ENCODE results near the gene SMAGP.
"Not testable (repeated sequence)": the region's sequence is repeated elsewhere in the genome, so short reads cannot be mapped to it uniquely, and the experiment has no call there.

The SMAGP gene

DNA sequence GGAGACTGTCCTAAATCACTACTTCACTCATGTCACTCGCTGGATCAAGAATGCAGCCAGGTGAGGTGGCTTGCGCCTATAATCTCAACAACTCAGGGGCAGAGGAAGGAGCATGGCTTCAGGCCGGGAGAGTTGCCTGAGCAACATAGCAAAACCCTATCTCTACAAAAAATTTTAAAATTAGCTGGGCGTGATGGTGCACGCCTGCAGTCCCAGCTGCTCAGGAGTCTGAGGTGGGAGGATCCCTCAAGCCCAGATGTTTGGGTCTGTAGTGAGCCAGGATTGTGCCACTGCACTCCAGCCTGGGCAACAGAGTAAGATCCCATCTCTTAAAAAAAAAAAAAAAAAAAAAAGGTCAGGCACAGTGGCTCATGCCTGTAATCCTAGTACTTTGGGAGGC is 5.9 kb downstream of the SMAGP start:
- DNase-seq (ENCODE audit: low spot score): no peak

DNA sequence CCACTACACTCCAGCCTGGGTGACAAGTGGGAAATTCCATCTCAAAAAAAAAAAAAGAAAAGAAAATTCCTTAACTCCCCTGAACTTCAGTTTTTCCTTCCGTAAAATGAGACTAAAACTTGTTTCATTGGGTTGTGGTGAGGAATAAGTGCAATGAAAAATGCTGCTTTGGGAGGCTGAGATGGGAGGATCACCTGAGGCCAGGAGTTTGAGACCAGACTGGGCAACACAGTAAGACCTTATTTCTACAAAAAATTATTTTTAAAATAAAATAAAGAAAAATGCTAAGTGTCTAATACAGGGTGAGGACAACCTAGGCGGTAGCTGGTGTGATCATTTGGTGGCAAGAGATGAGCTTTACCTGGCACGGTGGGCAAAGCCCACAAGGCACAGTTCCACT is 6.9 kb downstream of the SMAGP start:
- no peak for DNase-seq (ENCODE audit: low spot score)

DNA sequence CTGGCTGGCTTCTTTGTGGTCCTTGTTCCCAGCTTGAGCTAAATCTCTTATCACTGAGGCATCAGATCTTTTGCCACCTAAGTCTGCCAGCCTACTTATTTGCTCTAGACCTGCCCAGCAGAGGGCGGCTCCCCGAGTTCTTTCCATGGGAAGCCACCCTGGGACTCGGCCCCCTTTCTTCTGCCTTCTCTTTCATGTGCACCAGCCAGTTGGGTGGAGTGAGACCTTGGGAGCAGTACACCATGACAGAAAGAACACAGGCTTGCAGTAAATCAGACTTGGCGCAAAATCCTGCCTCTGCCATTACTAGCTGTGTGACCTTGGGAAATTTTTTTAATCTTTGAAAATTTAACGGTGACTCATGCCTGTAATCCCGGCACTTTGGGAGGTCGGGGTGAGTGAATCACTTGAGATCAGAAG is 7.4 kb downstream of the SMAGP start:
- DNase-seq (ENCODE audit: low spot score): no peak

DNA sequence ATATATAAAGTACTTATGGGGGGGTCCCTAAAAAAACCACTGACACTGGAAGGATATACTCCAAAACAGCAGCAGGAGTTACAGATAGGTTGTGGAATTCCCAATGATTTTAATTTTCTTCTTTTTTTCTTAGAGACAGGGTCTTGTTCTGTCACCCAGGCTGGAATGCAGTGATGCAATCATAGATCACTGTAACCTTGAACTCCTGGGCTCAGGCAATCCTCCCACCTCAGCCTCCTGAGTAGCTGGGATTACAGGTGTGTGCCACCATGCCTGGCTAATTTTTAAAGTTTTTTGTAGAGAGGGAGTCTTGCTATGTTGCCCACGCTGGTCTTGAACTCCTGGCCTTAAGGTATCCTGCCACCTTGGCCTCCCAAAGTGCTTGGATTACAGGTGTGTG is 10.6 kb downstream of the SMAGP start:
- not testable (repeated sequence) for DNase-seq (ENCODE audit: low spot score)

DNA sequence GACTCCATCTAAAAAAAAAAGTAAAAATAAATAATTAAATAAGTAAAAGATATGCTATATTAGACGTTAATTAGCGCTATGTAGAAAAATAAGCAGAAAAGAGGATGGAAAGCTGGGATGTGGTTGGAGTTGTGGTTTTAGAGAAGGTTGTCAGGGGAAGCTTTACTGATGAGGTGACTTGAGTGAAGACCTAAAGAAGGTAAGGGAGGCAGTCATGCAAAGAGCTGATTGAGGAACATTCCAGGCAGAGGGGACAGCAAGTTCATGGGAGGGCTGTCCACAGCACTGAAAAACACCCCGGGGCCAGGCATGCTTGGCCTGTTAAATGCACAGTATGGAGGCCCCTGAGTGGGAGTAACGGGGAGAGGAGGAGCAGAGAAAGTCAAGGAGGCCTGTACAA is 15.7 kb downstream of the SMAGP start:
- DNase-seq (ENCODE audit: low spot score): no peak

DNA sequence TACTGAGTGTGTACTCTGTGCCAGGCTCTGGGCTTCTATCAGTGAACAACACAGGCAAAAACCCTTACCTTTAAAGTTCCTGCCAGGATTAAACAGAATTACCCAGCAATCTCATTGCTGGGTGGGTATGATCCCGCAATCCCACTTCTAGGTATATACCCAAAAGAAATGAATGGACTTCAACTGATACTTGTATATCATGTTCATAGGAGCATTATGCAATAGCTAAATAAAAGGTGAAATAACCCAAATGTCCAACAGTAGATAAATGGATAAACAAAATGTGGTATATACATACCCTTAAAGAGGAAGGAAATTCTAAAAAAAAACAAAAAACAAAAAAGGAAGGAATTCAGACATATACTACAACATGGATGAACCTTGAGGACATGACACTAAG is 16.9 kb downstream of the SMAGP start:
- no peak for DNase-seq (ENCODE audit: low spot score)

DNA sequence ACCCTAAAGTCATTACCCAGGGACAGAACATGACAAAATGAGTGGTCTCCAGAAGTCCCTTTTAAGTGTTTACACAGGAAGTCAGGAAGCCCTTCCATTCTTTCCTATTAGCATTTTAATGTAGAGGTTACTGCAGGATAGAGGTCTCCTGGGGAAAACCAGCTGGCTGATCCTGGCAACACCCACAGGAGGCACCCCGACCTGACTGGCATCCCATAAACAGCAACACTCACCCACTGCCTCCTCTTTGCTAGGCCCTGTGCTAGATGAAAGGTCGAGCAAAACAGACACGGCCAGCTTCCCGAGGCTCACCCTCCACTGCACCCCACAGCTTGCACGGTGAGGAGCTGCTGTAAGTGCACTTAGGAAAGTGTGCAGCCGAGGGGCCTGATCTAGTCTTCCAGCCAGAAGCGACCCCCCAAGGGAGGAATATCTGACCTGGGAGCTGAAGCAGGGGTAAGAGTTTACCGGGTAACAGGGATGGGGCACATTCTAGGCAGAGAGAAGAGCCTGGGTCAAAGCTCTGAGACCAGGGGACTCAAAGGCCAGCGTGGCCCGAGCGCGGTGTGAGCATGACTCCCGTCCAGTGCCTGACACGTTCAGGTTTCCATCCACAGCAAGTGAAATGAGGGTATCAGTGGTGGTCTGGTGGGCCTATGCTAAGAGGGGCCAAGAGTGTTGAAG is 22.6 kb downstream of the SMAGP start:
- no peak for DNase-seq (ENCODE audit: low spot score)

DNA sequence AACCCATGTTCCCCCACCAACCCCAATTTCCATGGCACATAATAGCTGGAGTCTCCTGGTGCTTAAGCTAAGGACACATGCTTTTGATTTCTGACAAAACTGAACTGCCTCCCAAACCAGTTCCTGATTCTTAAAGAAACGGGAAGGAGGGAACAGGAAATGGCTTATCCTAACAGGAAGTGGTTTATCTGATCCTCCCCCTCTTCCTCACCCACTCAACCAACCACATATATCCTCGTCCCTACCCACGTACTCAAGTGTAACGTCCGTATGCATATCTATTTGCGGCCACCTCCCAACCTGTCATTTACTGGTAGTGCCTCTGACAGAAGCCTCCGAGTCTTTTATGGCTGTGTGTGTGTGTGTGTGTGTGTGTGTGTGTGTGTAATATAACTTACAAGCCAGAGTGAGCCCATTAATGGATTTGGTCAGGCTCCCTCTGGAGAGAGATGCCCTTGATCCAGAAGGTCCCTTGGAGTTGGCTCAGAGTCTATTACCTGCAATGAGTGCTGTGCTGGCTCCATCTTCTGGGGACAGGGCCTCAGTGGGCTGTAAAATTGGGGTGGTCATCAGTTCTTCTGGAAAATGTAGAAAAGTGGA is 23.9 kb downstream of the SMAGP start:
- DNase-seq (ENCODE audit: low spot score): peak; percentile 31

DNA sequence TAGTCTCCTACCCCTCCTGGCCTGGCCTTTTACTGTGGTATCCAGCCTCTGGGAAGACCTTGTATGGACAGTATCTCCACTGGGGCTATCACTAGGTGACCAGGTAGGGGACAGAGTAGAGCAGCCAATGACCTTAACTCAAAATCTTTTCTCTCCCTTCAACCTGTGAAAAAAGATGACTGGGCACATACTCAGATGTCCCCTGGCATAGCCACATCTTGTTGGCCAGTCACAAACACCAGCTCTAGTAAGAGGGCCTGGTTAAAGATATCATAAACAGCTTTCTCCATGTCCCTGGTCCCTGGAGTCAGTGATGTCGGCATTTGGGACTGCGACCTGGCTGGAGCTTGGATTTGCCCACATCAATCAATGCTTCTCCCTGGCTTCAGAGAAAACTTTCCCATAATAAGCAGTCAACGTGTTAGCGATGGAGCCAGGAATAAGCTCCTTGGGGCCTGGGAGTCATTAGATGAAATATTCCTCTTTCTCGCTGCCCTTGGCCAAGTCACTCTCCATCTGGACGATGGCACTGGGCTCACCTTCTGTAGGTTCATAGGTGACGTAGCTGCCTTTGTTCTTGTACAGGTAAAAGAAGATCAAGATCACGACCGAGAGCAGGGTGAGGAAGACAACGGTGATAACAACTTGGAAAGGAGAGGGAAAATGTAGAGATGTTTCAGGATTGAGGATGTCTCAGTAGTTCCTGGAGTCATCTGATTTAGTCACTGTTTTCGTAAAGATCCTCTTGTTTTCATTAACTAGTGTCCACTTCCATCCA is 24.6 kb downstream of the SMAGP start:
- no peak for DNase-seq (ENCODE audit: low spot score)

DNA sequence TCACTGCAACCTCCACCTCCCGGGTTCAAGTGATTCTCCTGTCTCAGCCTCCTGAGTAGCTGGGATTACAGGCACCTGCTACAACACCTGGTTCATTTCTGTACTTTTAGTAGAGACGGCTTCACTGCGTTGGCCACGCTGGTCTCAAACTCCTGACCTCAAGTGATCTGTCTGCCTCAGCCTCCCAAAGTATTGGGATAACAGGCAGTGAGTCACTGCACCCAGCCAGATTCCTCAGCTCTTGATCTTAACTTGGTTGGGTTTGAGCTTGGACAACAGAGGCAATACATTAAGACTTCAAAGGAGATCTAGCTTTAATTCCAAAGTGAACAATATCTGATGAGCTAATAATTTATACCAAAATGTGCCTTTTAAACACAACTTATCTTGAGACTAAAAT is 25.9 kb downstream of the SMAGP start:
- no peak for DNase-seq (ENCODE audit: low spot score)

DNA sequence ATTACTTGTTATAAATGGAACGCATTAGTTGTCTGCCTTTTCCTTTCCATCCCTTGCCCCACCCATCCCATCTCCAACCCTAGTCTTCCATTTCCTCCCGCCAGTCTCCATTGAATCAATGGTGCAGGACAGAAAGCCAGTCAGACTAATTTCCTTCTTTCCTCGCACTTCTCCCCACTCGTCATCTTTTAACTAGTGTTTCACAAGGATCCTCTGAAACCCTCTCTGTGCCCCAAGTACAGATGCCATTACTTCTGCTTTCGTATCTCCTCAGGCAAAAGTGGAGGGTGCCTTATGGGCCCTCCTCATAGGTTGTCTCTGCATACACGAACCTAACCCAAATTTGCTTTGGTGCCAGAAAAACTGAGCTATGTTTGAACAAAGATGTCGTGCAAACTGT is 27.3 kb downstream of the SMAGP start:
- no peak for DNase-seq (ENCODE audit: low spot score)

DNA sequence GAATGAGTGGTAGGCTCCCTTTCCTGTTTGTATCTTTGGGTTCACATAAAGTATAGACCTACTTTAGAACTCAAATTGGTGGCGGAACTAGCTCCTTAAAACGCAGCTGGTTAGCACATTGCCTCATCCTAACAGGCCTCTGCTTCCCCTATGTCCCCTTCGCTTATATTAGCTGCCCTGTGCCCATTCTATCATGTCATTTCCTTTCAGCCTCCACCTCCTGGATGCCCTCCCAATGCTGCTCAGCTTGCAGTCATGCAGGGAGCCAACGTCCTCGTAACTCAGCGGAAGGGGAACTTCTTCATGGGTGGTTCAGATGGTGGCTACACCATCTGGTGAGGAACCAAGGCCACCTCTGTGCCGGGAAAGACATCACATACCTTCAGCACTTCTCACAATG is 28.1 kb downstream of the SMAGP start:
- no peak for DNase-seq (ENCODE audit: low spot score)

DNA sequence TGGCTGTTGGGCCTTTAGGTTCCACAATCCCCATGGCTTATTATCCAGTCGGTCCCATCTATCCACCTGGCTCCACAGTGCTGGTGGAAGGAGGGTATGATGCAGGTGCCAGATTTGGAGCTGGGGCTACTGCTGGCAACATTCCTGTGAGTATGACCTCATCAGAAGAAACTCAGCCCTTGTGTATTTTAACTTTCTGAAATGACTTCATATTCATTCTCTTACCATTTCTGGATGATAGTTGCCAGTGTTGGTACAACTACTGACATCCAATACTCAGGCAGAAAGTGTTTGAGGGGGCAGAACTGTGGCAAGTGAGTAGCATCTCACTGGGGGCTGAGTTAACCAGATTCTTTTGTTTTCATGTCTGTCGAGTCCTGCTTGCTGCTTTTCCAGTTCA is 29.2 kb downstream of the SMAGP start:
- peak; percentile 51 for DNase-seq (ENCODE audit: low spot score)

DNA sequence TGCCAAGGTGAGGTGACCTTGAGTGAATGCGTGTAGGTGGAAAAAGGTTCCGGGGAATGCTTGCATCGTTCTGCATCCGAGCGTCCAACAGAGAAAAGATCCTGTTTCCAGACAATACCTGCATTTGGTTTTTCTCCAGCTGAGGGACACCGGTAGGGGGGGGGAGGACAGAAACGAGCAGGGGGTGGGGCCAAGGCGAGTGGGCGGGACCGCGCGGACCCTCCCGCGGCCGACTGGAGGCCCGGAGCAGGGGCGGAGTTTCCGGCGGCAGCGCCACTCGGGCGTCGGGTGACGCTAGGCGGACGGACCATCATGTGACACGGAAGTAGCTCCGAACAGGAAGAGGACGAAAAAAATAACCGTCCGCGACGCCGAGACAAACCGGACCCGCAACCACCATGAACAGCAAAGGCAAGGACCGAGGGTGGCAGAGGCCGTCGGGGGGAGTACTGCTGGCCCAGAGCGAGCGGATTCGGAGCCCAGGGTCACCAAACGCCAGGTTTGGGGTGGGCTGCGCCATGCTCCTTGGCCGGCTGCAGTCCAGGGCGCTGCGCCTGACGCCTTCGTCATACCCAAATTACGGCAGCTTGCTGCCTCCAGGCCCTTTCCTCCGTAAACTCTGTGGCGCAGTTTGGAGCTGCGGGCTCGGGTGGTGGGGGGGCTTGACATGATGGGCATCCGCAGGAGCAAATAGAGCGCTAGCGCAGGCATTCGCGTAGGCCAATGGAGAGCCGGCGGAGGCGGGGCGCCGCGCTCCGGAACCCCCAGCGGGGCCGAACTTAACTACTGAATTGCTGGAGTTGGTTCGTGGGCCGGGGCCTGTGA is 31.5 kb downstream of the SMAGP start, which contains the start of gene DAZAP2:
Gene DAZAP2, plus strand, starts transcription at position 317 of the 825 bp plus-strand sequence. Its CDS starts 82 bp downstream, at position 399.
- DNase-seq (ENCODE audit: low spot score): peak; percentile 98

DNA sequence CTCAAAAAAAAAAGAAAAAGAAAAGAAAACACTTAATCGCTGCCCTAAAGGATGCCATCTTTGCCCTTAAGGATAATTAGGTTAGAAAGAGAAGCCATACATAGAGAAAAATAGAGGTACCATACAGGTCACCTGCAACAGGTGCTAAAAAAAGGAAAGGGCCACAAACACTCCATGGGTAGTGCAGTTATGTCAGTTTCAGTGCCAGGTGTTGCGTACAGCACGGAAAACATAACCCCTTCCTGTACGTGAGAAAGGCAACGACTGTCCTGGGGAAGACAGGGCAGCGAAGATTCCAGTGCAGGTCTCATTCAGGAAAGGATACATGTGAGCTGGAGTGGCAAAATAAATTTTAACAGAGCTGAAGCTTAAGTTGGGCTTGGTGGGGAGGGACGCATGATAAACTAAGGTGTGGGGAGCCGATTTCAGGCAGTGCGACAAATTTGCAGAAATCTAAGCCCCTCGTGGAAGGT is 32.1 kb downstream of the SMAGP start:
- DNase-seq (ENCODE audit: low spot score): no peak

DNA sequence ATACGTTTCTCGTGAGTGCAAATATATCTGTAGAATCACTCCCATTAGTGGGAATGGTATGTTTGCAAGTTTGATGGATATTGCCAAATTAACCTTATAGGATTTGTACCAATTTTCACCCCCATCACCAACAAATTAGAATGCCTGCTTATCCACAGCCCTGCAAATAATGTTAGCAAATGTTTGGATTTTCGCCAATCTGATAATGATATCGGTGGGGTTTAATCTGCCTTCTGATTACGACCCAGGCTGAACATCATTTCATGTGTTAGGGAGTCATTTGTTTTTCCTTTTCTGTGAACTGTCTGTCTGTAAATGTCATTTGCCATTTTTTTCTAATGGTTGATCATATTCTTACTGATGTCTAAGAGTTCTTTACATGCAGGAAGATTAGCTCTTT is 35.7 kb downstream of the SMAGP start:
- DNase-seq (ENCODE audit: low spot score): no peak

DNA sequence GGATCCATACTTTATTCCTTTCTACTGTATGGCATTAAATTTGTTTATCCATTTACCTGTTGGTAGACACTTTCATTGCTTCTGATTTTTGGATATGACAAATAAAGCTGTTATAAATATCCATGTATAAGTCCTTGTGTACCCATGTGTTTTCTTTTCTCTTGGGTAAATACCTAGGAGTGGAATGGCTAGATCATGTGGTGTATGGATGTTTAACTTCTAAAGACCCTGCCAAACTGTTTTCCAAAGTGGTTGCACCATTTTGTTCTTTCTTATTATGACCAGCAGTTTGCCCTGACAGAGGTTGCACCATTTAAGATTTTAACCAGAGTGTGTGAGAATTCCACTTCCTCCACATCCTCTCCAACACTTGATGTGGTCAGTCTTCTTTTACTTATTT is 37.6 kb downstream of the SMAGP start:
- no peak for DNase-seq (ENCODE audit: low spot score)

DNA sequence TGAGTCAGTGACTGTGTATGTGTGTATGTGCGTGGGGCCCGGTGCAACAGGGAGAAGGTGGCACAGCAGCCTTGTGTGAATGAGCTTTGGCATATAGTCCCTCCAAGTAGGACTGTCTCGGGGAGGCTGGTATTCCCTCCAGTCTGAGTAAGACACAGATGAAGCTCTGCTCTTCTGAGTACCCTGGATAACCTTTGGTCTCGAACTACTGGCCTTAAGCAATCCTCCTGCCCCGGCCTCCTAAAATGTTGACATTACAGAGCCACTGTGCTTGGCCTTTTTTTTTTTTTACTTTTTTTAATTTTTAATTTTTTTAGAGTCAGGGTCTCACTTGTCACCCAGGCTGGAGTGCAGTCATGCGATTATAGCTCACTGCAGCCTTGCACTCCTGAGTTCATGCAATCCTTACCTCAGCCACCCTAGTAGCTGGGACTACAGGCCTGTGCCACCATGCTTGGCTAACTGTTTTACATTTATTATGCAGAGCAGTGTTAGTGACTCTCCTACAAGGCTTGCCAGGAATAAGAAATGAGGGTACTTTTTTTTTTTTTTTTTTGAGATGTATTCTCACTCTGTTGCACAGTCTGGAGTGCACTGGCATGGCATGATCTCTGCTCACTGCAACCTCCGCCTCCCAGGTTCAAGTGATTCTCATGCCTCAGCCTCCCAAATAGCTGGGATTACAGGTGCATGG is 41.0 kb downstream of the SMAGP start:
- no peak for DNase-seq (ENCODE audit: low spot score)

DNA sequence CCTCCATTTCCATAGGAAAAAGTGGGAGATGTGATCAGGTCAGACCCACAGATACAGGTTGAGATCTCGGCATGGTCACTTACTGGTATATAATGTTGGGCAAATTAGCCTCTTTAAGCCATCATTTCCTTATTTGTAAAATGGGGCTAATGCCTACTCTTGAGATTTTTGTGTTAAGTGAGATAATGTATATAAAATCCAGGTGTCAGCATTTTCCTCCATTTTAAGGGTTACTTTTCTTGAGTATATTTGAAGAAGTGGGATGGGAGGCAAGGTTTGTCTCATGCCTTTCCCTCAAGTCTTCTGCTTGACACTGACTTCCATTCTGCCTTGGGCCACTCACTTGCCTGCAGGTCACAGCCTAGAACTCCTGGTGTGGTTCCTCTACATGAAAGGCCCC is 42.3 kb downstream of the SMAGP start:
- DNase-seq (ENCODE audit: low spot score): no peak

DNA sequence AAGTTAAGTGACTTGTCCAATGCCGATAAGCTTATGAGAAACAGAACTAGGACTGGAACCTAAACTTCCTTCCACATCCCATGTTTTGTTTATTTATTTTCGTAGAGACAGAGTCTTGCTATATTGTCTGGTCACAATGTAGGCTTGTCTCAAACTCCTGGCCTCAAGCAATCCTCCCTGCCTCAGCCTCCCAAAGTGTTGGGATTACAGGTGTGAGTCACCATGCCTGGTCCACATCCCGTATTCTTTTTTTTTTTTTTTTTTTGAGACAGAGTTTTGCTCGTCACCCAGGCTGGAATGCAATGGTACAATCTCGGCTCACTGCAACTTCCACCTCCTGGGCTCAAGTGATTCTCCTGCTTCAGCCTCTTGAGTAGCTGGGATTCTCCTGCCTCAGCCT is 43.1 kb downstream of the SMAGP start:
- not testable (repeated sequence) for DNase-seq (ENCODE audit: low spot score)

DNA sequence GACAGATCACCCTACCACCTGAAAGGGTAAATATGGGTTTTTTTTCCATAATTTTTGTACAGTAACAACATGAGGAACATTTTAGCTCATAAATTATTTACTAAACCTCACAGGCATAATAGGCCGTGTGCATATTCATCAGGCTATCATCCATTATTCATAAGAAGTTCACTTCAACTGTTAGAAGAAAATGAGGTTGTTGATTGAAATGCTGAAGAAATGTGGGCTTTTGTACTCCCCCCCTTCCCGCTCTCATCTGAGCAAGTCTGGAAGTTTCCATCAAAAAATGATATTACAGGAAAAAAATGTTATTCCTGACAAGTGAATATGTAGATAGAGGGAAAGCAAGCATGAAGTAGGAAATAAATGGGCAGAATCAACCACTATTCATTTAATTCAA is 44.4 kb downstream of the SMAGP start:
- no peak for DNase-seq (ENCODE audit: low spot score)

DNA sequence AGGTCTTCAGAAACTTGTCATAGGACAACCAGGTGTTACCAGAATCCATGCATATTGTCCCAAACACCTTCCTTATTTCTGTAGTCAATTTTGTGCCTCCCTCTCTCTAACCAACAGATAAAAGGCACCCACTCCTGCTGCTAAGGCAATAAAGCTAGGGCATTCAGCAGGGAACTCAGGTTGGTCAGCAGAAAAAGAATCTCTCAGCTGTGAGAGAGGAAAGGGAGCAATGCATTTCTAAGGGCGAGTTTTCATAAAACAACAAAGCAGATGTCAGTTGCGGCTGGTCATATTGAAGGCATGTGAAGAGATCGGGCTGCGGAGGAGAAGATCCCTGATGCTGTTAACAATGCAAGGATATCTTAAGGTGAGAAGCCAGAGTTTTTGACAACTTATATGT is 45.0 kb downstream of the SMAGP start:
- DNase-seq (ENCODE audit: low spot score): no peak

All from AG08396 (cell line).